Epithelial cell of proximal tubule (primary cell): ENCODE measurements around the gene VWA7. TPM values are rescaled to one million over a fixed set of nuclear protein-coding genes. Genes with fewer than 3 reads are reported as not detected.

Experiments used
- DNase-seq: peaks from one replicate; pipeline ENCODE4 v3.0.0-alpha.2; 2011; ENCODE audit warnings: low read depth
- H3K4me3 ChIP-seq: 2 replicates; pipeline ENCODE4 v1.5.1; 2011; ENCODE audit warnings: low read depth, mild to moderate bottlenecking, low read length
- CTCF ChIP-seq: conservative IDR thresholded peaks from 2 replicates; pipeline ENCODE4 v1.5.1; 2012; ENCODE audit warnings: low read depth, mild to moderate bottlenecking, low read length
- total RNA-seq: library from RNA; depleted of rRNA; stranded (reverse); fragments of >200 nt; gene quantifications from 2 replicates; pipeline ENCODE4 v1.2.3, GENCODE V29; 2015

The VWA7 gene
- total RNA-seq, 1 donor from 2014 or later: 2.2 TPM

- no peak for TF ChIP-seq CTCF
- no peak for DNase-seq
- no peak overlapping the region for H3K4me3 ChIP-seq
These were observed 51.4 kb downstream of the VWA7 start for GRCh38 chr6:31725502-31726350.

GRCh38 chr6:31723980-31724691, 53.0 kb downstream of the VWA7 start:
- no peak for DNase-seq
- H3K4me3 ChIP-seq: no peak overlapping the region
- TF ChIP-seq CTCF: no peak

GRCh38 chr6:31723245-31723979, 53.7 kb downstream of the VWA7 start, which contains the start of gene MPIG6B:
Gene MPIG6B, plus strand, starts transcription at chr6:31723373. Its CDS starts 11 bp downstream, at chr6:31723384.
- H3K4me3 ChIP-seq: no peak within 1 kb of the TSS
- no peak for DNase-seq
- no peak for TF ChIP-seq CTCF

GRCh38 chr6:31722173-31722572, 55.0 kb downstream of the VWA7 start:
- no peak for DNase-seq
- no peak for TF ChIP-seq CTCF
- no peak overlapping the region for H3K4me3 ChIP-seq

GRCh38 chr6:31721351-31722020, 55.6 kb downstream of the VWA7 start, which contains the start of gene LY6G6C:
Gene LY6G6C, minus strand, starts transcription at chr6:31721746. Its CDS starts 67 bp downstream, at chr6:31721679.
- TF ChIP-seq CTCF: no peak
- H3K4me3 ChIP-seq: no peak within 1 kb of the TSS
- no peak for DNase-seq

- H3K4me3 ChIP-seq: no peak overlapping the region
- no peak for DNase-seq
- no peak for TF ChIP-seq CTCF
These were observed 56.8 kb downstream of the VWA7 start for GRCh38 chr6:31720196-31720770.
